WERI-Rb-1 (cell line): ENCODE measurements around the gene MSX1.
"Not testable (repeated sequence)": the region's sequence is repeated elsewhere in the genome, so short reads cannot be mapped to it uniquely, and the experiment has no call there.

ENCODE experiments used
- DNase-seq: peaks from one replicate; pipeline ENCODE4 v3.0.0-alpha.2; 2020
- H3K27ac ChIP-seq: fragments of 250-450 bp; sonication (Bioruptor Pico); 2 replicates; pipeline ENCODE4 v1.5.1; 2020; ENCODE audit warnings: mild to moderate bottlenecking, moderate library complexity
- H3K27me3 ChIP-seq: fragments of 250-450 bp; sonication (Bioruptor Pico); 2 replicates; pipeline ENCODE4 v1.5.1; 2021; ENCODE audit warnings: mild to moderate bottlenecking, low read depth, moderate library complexity; ENCODE audit not compliant: insufficient read depth, severe bottlenecking
- H3K36me3 ChIP-seq: fragments of 250-450 bp; sonication (Bioruptor Pico); 2 replicates; pipeline ENCODE4 v1.5.1; 2020; ENCODE audit warnings: mild to moderate bottlenecking, moderate library complexity
- H3K4me3 ChIP-seq: 2 replicates; pipeline ENCODE4 v1.5.1; 2011; ENCODE audit warnings: low read depth, mild to moderate bottlenecking, control low read depth, low read length
- H3K9me3 ChIP-seq: fragments of 250-450 bp; sonication (Bioruptor Pico); 2 replicates; pipeline ENCODE4 v1.5.1; 2021; ENCODE audit warnings: mild to moderate bottlenecking, moderate library complexity; ENCODE audit not compliant: severe bottlenecking
- TF ChIP-seq, protein P1 (sequence below): IDR thresholded peaks from 2 replicates; pipeline ENCODE4 v1.5.1; 2011; ENCODE audit warnings: low read depth, mild to moderate bottlenecking, control low read depth, inconsistent platforms, low read length

Gene MSX1

DNA sequence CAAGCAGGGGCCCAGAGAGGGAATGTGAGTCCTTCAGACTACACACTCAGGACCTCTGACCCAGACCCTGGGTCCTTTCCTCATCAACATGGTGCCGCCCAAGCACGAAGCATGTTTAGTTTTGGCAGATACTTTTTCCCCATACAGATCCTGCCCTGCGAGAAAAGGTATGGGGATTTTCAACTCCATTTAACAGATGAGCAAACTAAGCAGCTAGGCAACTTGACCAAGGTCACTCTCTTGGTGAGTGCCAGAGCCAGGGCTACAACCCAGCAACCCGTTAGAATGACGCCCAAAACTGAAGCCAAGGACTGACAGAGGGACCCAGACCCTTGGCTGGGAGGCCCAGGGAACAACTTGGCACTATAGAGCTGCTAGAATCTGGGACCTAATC lies 40.3 kb upstream of the MSX1 start:
- TF ChIP-seq, protein P1, sequence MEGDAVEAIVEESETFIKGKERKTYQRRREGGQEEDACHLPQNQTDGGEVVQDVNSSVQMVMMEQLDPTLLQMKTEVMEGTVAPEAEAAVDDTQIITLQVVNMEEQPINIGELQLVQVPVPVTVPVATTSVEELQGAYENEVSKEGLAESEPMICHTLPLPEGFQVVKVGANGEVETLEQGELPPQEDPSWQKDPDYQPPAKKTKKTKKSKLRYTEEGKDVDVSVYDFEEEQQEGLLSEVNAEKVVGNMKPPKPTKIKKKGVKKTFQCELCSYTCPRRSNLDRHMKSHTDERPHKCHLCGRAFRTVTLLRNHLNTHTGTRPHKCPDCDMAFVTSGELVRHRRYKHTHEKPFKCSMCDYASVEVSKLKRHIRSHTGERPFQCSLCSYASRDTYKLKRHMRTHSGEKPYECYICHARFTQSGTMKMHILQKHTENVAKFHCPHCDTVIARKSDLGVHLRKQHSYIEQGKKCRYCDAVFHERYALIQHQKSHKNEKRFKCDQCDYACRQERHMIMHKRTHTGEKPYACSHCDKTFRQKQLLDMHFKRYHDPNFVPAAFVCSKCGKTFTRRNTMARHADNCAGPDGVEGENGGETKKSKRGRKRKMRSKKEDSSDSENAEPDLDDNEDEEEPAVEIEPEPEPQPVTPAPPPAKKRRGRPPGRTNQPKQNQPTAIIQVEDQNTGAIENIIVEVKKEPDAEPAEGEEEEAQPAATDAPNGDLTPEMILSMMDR: no peak
- no peaks in the 10 kb centered on the region for H3K27me3 ChIP-seq
- no peaks in the 10 kb centered on the region for H3K9me3 ChIP-seq
- no peak for DNase-seq
- no peak overlapping the region for H3K4me3 ChIP-seq
- no peak overlapping the region for H3K27ac ChIP-seq
- H3K36me3 ChIP-seq: no peaks in the 10 kb centered on the region

DNA sequence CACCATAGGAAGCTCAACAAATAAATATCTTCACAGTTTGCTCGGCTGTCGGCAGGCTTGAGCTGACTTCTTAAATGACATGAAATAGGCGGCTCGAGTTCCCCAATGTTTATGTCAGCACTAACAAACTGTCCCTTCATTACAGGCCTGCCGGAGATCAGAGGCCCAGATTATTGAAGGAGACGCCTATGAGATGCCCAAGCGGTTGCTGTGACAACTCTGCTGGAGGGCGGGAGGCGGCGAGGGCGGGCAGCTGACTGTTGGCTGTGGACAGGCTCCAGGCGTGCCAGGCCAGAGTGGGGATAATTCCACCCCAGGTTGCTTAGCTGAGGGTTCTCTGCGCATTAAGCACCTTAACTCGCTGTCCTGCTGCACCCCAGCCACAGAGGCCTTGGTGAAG lies 39.2 kb upstream of the MSX1 start:
- peak overlapping the region; percentile 9 for H3K27ac ChIP-seq
- H3K27me3 ChIP-seq: no peaks in the 10 kb centered on the region
- TF ChIP-seq, protein P1: no peak
- H3K9me3 ChIP-seq: no peaks in the 10 kb centered on the region
- no peak overlapping the region for H3K4me3 ChIP-seq
- peak; percentile 86 for DNase-seq
- no peaks in the 10 kb centered on the region for H3K36me3 ChIP-seq

DNA sequence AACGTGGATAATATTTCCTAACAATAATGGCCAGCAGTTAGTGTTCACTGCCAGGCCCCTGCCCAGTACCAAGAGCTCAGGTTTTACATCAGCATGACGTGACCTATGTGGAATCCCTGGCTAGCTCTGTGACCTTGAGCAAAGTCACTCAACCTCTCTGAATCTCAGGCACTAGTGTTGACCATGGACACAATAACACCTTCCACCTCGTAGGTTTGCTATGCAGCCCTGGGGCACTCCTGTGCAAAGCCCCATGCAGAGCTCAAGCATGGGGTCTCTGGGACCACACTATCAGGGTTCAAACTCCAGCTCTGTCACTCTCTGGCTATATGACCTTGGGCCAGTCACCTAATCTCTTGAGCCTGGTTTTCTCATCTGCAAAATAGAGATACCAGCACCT lies 38.7 kb upstream of the MSX1 start:
- Histone ChIP-seq H3K9me3 (no peaks in the 10 kb centered on the region), H3K27ac (peak overlapping the region; percentile 9), H3K27me3 (no peaks in the 10 kb centered on the region), H3K36me3 (no peaks in the 10 kb centered on the region), H3K4me3 (no peak overlapping the region)
- TF ChIP-seq, protein P1: no peak
- no peak for DNase-seq

DNA sequence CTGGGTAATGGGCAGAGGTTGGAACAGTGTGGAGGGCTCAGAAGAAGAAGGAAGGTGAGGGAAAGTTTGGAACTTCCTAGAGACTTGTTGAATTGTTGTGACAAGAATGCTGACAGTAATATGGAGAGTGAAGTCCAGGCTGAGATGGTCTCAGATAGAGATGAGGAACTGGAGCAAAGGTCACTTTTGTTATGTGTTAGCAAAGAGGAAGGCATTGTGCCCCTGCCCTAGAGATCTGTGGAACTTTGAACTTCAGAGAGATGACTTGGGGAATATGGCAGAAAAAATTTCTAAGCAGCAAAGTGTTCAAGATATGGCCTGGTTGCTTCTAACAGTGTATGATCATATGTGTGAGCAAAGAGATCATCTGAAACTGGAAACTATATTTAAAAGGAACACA lies 37.9 kb upstream of the MSX1 start:
- Histone ChIP-seq H3K36me3 (no peaks in the 10 kb centered on the region), H3K4me3 (no peak overlapping the region), H3K9me3 (no peaks in the 10 kb centered on the region), H3K27ac (no peak overlapping the region), H3K27me3 (no peaks in the 10 kb centered on the region)
- no peak for DNase-seq
- TF ChIP-seq, protein P1: no peak

DNA sequence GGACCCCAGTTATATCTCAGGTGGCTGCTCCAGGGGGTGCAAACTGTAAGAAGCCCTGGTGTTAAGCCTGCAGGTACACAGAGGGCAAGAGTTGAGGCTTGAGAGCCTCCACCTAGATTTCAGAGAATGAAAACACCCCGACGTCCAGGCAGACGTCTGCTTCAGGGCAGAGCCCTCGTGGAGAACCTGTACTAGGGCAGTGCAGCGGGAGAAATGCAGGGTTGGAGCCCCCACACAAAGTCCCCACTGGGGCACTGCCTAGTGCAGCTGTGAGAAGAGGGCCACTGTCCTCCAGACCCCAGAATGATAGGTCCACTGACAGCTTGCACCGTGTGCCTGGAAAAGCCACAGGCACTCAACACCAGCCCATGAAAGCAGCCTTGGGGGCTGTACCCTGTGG lies 37.2 kb upstream of the MSX1 start:
- not testable (repeated sequence) for H3K27ac ChIP-seq, H3K4me3 ChIP-seq, H3K27me3 ChIP-seq, H3K36me3 ChIP-seq, H3K9me3 ChIP-seq, DNase-seq

DNA sequence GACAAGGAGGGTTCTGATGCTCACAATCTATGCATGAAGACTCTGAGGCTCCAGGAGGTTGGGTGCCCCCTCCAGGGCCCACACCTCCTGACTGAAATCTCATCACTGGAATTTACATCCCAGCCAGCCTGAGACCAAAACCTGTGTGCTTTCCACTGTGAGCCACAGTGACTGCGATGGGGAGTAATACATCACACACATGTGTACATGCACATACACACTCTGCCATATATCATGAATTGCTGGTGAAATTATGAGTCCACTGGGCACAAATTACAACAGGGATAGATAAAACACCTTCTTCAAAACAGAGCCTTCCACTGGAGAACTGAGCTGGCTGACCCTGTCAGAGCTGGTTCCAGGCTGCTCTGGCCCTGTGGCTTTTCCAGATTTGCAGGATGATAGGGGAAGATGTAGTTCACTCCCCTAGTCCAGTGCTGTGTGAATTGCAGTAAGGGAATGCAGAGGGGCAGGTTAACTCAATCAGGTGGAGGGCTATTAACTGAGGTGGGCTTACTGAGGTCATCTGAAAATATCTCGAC lies 35.8 kb upstream of the MSX1 start:
- H3K36me3 ChIP-seq: no peaks in the 10 kb centered on the region
- no peak for DNase-seq
- no peaks in the 10 kb centered on the region for H3K27me3 ChIP-seq
- H3K9me3 ChIP-seq: no peaks in the 10 kb centered on the region
- TF ChIP-seq, protein P1: no peak
- H3K4me3 ChIP-seq: no peak overlapping the region
- H3K27ac ChIP-seq: no peak overlapping the region
